ENCODE data around the gene OPRPN. TPM values are rescaled to one million over a fixed set of nuclear protein-coding genes. Genes with fewer than 3 reads are reported as not detected.

OPRPN gene
- total RNA-seq, 1 donor from 2014 or later: not detected

- no peaks in the 10 kb centered on the region for H3K9me3 ChIP-seq
- H3K4me3 ChIP-seq: no peak overlapping the region
- TF ChIP-seq CTCF (IDR thresholded peaks at IDR 0.05): no peak
- no peaks in the 10 kb centered on the region for H3K4me1 ChIP-seq
- no peaks in the 10 kb centered on the region for H3K36me3 ChIP-seq
- no peaks in the 10 kb centered on the region for H3K27me3 ChIP-seq
- intact Hi-C loops (cut with DNase I): no loop called here
- no peak for DNase-seq (ENCODE audit: low spot score in 2 of 2)
- H3K27ac ChIP-seq: no peak overlapping the region
Measured at GRCh38 chr4:70365479-70365878, 32.3 kb upstream of the OPRPN start.

DNA sequence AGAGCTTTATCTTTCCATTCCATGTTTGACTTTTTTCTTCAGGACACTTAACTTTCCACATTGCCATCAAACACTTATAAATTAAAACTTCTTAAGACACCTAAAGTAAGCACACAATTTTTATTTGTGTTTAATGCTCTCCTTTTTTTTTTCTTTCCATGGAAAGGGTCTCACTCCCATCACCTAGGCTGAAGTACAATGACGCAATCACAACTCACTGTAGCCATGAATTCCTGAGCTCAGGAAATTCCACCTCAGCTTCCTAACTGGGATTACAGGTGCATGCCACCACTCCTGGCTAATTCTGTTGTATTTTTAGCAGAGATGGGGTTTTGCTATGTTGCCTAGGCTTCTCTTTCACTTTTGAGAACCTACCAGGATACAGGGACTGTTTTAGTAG, 29.9 kb upstream of the OPRPN start:
- H3K36me3 ChIP-seq: no peaks in the 10 kb centered on the region
- intact Hi-C loops (cut with DNase I): no loop called here
- DNase-seq (ENCODE audit: low spot score in 2 of 2): no peak
- no peaks in the 10 kb centered on the region for H3K4me1 ChIP-seq
- no peak for TF ChIP-seq CTCF (IDR thresholded peaks at IDR 0.05)
- H3K4me3 ChIP-seq: no peak overlapping the region
- H3K9me3 ChIP-seq: no peaks in the 10 kb centered on the region
- no peaks in the 10 kb centered on the region for H3K27me3 ChIP-seq
- no peak overlapping the region for H3K27ac ChIP-seq

- intact Hi-C loops (cut with DNase I): no loop called here
- H3K4me3 ChIP-seq: no peak overlapping the region
- no peak for TF ChIP-seq CTCF (IDR thresholded peaks at IDR 0.05)
- no peaks in the 10 kb centered on the region for H3K36me3 ChIP-seq
- no peak for DNase-seq (ENCODE audit: low spot score in 2 of 2)
- H3K4me1 ChIP-seq: no peaks in the 10 kb centered on the region
- no peaks in the 10 kb centered on the region for H3K27me3 ChIP-seq
- H3K27ac ChIP-seq: no peak overlapping the region
- peaks cover 0 to 3% of the 10 kb centered on the region in 2 donors for H3K9me3 ChIP-seq
Measured at GRCh38 chr4:70371987-70372386, 25.8 kb upstream of the OPRPN start.

DNA sequence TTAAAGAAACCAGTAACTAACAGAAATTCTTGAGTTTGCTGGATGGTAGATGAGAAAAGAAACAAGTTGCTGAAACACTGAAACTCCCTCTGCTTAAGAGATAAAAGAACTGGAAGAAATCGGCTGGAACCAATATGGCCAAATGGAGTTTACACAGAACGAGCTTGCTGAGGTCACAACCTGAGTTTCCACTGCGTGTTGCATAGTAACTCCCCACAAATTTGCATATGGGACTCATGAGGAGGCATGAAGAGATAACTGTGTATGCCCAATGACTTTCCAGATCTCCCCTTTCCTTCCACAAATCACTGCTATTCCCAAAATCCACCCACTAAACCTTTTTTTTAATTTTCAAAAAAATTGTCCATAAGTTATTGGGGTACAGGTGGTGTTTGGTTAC, 25.0 kb upstream of the OPRPN start:
- TF ChIP-seq CTCF (IDR thresholded peaks at IDR 0.05): no peak
- no peaks in the 10 kb centered on the region for H3K36me3 ChIP-seq
- intact Hi-C loops (cut with DNase I): no loop called here

DNA sequence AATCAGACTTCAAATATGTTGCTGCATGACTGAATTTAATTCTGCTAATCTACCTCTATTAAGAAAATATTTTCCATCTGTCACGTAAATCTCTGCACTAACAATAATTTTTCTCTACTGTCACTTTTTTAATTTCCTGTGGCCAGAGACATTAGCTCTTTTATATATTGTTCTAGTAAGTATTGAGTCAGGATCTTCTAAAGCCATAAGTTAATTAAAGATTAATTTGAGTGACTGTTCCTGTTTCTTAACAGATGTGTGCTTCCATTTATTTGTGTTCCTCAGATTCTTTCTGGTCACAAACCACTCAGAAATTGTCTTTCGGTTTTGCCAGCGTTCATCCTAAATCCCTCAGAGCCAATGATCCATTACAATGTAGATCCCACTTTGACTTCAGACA, 17.2 kb upstream of the OPRPN start:
- Histone ChIP-seq H3K9me3 (peaks cover 0 to 4% of the 10 kb centered on the region in 2 donors), H3K27ac (no peak overlapping the region), H3K36me3 (no peaks in the 10 kb centered on the region), H3K4me1 (no peaks in the 10 kb centered on the region), H3K4me3 (no peak overlapping the region), H3K27me3 (no peaks in the 10 kb centered on the region)
- no peak for TF ChIP-seq CTCF (IDR thresholded peaks at IDR 0.05)
- DNase-seq (ENCODE audit: low spot score in 2 of 2): no peak
- intact Hi-C loops (cut with DNase I): no loop called here

More for the DNA sequence above, 25.0 kb upstream of the OPRPN start:
- Histone ChIP-seq H3K4me1 (no peaks in the 10 kb centered on the region), H3K9me3 (peaks cover 0 to 4% of the 10 kb centered on the region in 2 donors), H3K27me3 (no peaks in the 10 kb centered on the region), H3K4me3 (no peak overlapping the region), H3K27ac (no peak overlapping the region)
- no peak for DNase-seq (ENCODE audit: low spot score in 2 of 2)

DNA sequence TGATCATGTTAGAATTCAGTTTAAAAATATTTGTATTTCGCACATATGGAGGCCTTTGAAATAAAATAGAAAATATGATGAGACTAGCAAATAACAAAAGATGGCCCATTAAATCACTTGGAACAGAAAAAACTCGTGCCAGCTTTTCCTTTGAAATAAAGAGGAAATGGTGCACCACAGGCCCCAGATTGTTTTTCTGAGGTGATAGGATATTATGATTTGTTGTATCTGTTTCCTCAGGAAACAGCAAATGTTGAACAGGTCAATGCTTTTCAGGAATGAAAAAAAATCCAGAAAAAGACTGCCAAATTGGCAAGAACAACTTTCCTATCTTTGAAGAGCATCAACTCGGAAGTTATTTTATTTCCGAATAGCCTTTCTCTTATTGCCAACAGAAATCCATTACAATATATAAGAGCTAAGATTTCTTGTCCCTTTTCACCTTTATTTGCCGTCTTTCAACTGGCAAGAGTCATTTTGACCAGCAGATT, 15.0 kb upstream of the OPRPN start, which contains the start of gene SMR3B:
SMR3B (plus strand) TSS at position 441 of the 491 bp plus-strand sequence. CDS start 1,380 bp downstream, outside the sequence.
- Histone ChIP-seq H3K27me3 (no peaks in the 10 kb centered on the region), H3K27ac (no peak within 1 kb of the TSS), H3K9me3 (no peaks in the 10 kb centered on the region), H3K4me3 (no peak within 1 kb of the TSS), H3K4me1 (no peaks in the 10 kb centered on the region), H3K36me3 (no peaks in the 10 kb centered on the region)
- intact Hi-C loops (cut with DNase I): no loop called here
- DNase-seq (ENCODE audit: low spot score in 2 of 2): no peak
- no peak for TF ChIP-seq CTCF (IDR thresholded peaks at IDR 0.05)
